ENCODE data around the gene ETFRF1.

The ETFRF1 gene

DNA sequence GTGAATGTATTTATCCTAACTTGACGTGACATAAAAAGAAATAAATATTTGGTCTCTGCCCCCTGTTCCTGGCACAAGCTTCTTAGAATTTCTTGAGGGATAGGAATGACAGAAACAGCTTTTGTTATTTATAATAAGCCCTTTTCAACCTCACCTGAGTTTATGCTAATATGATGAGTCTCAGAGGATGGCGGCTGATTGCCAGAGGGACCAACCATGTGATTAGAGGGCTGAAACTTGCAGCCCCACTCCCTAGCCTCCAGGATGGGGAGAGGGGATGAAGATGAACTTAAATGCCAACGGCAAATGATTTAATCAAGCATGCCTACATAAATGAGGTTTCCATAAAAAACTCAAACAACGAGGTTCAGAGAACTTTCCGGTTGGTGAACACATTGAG, 43.0 kb upstream of the ETFRF1 start:
- no peak overlapping the region for H3K27ac ChIP-seq (replicated peaks)

GRCh38 chr12:25155022-25155576, 39.9 kb upstream of the ETFRF1 start:
- no peak for DNase-seq (ENCODE audit: low read depth in 1 of 2, low spot score in 1 of 2)
- H3K4me3 ChIP-seq (replicated peaks; ENCODE audit: insufficient read depth, low read length): no peak overlapping the region
- no peaks in the 10 kb centered on the region for H3K27me3 ChIP-seq (ENCODE audit: insufficient read depth, poor library complexity, severe bottlenecking)
- H3K27ac ChIP-seq (replicated peaks): no peak overlapping the region
- TF ChIP-seq, protein P1, sequence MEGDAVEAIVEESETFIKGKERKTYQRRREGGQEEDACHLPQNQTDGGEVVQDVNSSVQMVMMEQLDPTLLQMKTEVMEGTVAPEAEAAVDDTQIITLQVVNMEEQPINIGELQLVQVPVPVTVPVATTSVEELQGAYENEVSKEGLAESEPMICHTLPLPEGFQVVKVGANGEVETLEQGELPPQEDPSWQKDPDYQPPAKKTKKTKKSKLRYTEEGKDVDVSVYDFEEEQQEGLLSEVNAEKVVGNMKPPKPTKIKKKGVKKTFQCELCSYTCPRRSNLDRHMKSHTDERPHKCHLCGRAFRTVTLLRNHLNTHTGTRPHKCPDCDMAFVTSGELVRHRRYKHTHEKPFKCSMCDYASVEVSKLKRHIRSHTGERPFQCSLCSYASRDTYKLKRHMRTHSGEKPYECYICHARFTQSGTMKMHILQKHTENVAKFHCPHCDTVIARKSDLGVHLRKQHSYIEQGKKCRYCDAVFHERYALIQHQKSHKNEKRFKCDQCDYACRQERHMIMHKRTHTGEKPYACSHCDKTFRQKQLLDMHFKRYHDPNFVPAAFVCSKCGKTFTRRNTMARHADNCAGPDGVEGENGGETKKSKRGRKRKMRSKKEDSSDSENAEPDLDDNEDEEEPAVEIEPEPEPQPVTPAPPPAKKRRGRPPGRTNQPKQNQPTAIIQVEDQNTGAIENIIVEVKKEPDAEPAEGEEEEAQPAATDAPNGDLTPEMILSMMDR (IDR thresholded peaks at IDR 0.05; ENCODE audit: insufficient read depth, low read length): no peak
- TF ChIP-seq SPI1 (IDR thresholded peaks at IDR 0.05; ENCODE audit: borderline replicate concordance, low read depth) (no peak), POLR2AphosphoS5 (IDR thresholded peaks at IDR 0.05; ENCODE audit: low read depth) (no peak), GABPA (IDR thresholded peaks at IDR 0.05; ENCODE audit: low read depth) (no peak)
- TF ChIP-seq, protein P2, sequence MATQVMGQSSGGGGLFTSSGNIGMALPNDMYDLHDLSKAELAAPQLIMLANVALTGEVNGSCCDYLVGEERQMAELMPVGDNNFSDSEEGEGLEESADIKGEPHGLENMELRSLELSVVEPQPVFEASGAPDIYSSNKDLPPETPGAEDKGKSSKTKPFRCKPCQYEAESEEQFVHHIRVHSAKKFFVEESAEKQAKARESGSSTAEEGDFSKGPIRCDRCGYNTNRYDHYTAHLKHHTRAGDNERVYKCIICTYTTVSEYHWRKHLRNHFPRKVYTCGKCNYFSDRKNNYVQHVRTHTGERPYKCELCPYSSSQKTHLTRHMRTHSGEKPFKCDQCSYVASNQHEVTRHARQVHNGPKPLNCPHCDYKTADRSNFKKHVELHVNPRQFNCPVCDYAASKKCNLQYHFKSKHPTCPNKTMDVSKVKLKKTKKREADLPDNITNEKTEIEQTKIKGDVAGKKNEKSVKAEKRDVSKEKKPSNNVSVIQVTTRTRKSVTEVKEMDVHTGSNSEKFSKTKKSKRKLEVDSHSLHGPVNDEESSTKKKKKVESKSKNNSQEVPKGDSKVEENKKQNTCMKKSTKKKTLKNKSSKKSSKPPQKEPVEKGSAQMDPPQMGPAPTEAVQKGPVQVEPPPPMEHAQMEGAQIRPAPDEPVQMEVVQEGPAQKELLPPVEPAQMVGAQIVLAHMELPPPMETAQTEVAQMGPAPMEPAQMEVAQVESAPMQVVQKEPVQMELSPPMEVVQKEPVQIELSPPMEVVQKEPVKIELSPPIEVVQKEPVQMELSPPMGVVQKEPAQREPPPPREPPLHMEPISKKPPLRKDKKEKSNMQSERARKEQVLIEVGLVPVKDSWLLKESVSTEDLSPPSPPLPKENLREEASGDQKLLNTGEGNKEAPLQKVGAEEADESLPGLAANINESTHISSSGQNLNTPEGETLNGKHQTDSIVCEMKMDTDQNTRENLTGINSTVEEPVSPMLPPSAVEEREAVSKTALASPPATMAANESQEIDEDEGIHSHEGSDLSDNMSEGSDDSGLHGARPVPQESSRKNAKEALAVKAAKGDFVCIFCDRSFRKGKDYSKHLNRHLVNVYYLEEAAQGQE (IDR thresholded peaks at IDR 0.05; ENCODE audit: insufficient replicate concordance, low read depth): no peak

More for the DNA sequence above, 43.0 kb upstream of the ETFRF1 start:
- DNase-seq (ENCODE audit: low read depth in 1 of 2, low spot score in 1 of 2): no peak
- Histone ChIP-seq H3K4me3 (replicated peaks; ENCODE audit: insufficient read depth, low read length) (no peak overlapping the region), H3K27me3 (ENCODE audit: insufficient read depth, poor library complexity, severe bottlenecking) (no peaks in the 10 kb centered on the region)
- TF ChIP-seq POLR2AphosphoS5 (IDR thresholded peaks at IDR 0.05; ENCODE audit: low read depth): no peak
- TF ChIP-seq, protein P1 (IDR thresholded peaks at IDR 0.05; ENCODE audit: insufficient read depth, low read length): no peak
- TF ChIP-seq, protein P2 (IDR thresholded peaks at IDR 0.05; ENCODE audit: insufficient replicate concordance, low read depth): no peak
- no peak for TF ChIP-seq SPI1 (IDR thresholded peaks at IDR 0.05; ENCODE audit: borderline replicate concordance, low read depth)
- no peak for TF ChIP-seq GABPA (IDR thresholded peaks at IDR 0.05; ENCODE audit: low read depth)

DNA sequence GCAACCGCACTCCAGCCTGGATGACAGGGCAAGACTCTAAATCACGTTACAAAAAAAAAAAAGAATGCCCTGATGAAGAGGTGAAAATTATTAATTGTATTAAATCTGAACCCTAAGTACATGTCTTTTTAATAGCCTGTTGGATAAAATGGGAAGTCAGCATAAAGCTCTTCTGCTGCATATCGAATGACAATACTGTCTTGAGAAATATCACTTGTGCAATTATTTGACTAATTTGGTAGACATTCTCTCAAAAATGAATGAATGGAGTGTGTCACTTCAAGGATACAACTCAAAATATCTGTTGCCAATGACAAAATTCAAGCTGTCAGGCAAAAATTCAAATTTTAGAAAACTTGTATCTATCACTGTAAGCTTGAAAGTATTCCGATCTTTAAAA, 39.0 kb upstream of the ETFRF1 start:
- H3K27ac ChIP-seq (replicated peaks): no peak overlapping the region
- no peak for DNase-seq (ENCODE audit: low read depth in 1 of 2, low spot score in 1 of 2)
- TF ChIP-seq SPI1 (IDR thresholded peaks at IDR 0.05; ENCODE audit: borderline replicate concordance, low read depth): 0 out of 2 replicates have a peak, but pooled peaks have one; percentile 13
- TF ChIP-seq, protein P2 (IDR thresholded peaks at IDR 0.05; ENCODE audit: insufficient replicate concordance, low read depth): no peak
- H3K4me3 ChIP-seq (replicated peaks; ENCODE audit: insufficient read depth, low read length): no peak overlapping the region
- no peaks in the 10 kb centered on the region for H3K27me3 ChIP-seq (ENCODE audit: insufficient read depth, poor library complexity, severe bottlenecking)

All from HL-60 (cell line).